ENCODE measurements around the gene RPP14.
"Not testable (repeated sequence)": the region's sequence is repeated elsewhere in the genome, so short reads cannot be mapped to it uniquely, and the experiment has no call there.

RPP14 gene

GRCh38 chr3:58305882-58306711 lies at the start of gene RPP14, which contains the start of gene HTD2:
Gene RPP14, plus strand, starts transcription at chr3:58306245. Its CDS starts 4,085 bp downstream, at chr3:58310330.
Gene HTD2, plus strand, starts transcription at chr3:58306520. Its CDS starts 11,094 bp downstream, at chr3:58317614.
- peak; percentile 94 for DNase-seq (ENCODE audit: low spot score)

GRCh38 chr3:58256511-58256910 lies 49.5 kb upstream of the RPP14 start:
- peak; percentile 96 for DNase-seq (ENCODE audit: low spot score)

- no peak for DNase-seq (ENCODE audit: low spot score)
These were observed 47.5 kb upstream of the RPP14 start for GRCh38 chr3:58258392-58259055.

GRCh38 chr3:58260261-58260731 lies 45.7 kb upstream of the RPP14 start:
- DNase-seq (ENCODE audit: low spot score) = peak; percentile 95

- peak; percentile 48 for DNase-seq (ENCODE audit: low spot score)
These were observed 45.3 kb upstream of the RPP14 start for GRCh38 chr3:58260733-58261132.

GRCh38 chr3:58261954-58262666 lies 43.9 kb upstream of the RPP14 start:
- DNase-seq (ENCODE audit: low spot score) = no peak

GRCh38 chr3:58266577-58266976 lies 39.5 kb upstream of the RPP14 start:
- DNase-seq (ENCODE audit: low spot score) = no peak

GRCh38 chr3:58267543-58267942 lies 38.5 kb upstream of the RPP14 start:
- DNase-seq (ENCODE audit: low spot score) = not testable (repeated sequence)

GRCh38 chr3:58269356-58269755 lies 36.7 kb upstream of the RPP14 start:
- no peak for DNase-seq (ENCODE audit: low spot score)

- no peak for DNase-seq (ENCODE audit: low spot score)
These were observed 35.6 kb upstream of the RPP14 start for GRCh38 chr3:58270485-58270884.

GRCh38 chr3:58271901-58272501 lies 34.0 kb upstream of the RPP14 start:
- DNase-seq (ENCODE audit: low spot score) = peak; percentile 54

GRCh38 chr3:58272891-58273290 lies 33.2 kb upstream of the RPP14 start:
- DNase-seq (ENCODE audit: low spot score) = no peak

GRCh38 chr3:58273362-58273761 lies 32.7 kb upstream of the RPP14 start:
- DNase-seq (ENCODE audit: low spot score) = not testable (repeated sequence)

GRCh38 chr3:58274027-58274614 lies 31.9 kb upstream of the RPP14 start:
- DNase-seq (ENCODE audit: low spot score) = no peak

- no peak for DNase-seq (ENCODE audit: low spot score)
These were observed 25.0 kb upstream of the RPP14 start for GRCh38 chr3:58281069-58281468.

GRCh38 chr3:58285334-58285733 lies 20.7 kb upstream of the RPP14 start:
- DNase-seq (ENCODE audit: low spot score) = no peak

- no peak for DNase-seq (ENCODE audit: low spot score)
These were observed 18.7 kb upstream of the RPP14 start for GRCh38 chr3:58287354-58287753.

- no peak for DNase-seq (ENCODE audit: low spot score)
These were observed 17.9 kb upstream of the RPP14 start for GRCh38 chr3:58288011-58288728.

GRCh38 chr3:58288964-58289613 lies 17.0 kb upstream of the RPP14 start:
- DNase-seq (ENCODE audit: low spot score) = not testable (repeated sequence)

- DNase-seq (ENCODE audit: low spot score) = not testable (repeated sequence)
These were observed 15.6 kb upstream of the RPP14 start for GRCh38 chr3:58290446-58290845.
